Heart left ventricle (tissue), 13 donors: ENCODE measurements around the gene LRG1.

ENCODE experiments used
- CTCF ChIP-seq, 12 donors: fragments of 200-600 bp; sonication (generic) in 4 of 12; IDR thresholded peaks; one replicate each; pipeline versions ENCODE4 v1.5.0 to v1.8.0; 2018 to 2022; ENCODE audit warnings: antibody characterized with exemption in 12 of 12, mild to moderate bottlenecking in 5 of 12
- POLR2A ChIP-seq, 2 donors: fragments of 450-650 bp; IDR thresholded peaks; one replicate each; pipeline ENCODE4 v1.6.1; 2017; ENCODE audit warnings: antibody characterized with exemption in 2 of 2, mild to moderate bottlenecking in 2 of 2, moderate library complexity in 2 of 2
- donor health status: ischemic (EF 13 %, LVEDD 7.1; RV severe dilation, severe dysfunction).
- donor health status: DM: no; HTN: yes; CAD: no.
- donor health status: DM: no; HTN: no; CAD: no.
- donor health status: ischemic (EF 25% LVEDD 6.9; RV normal size, moderate dysfunction).
- donor health status: ischemic (EF 25% LVEDD 5.7; RV mildly dilated, moderate dysfunction).
- donor health status: ischemic (EF 35%, LVEDD 5.7; RV mildly dilated, moderate dysfunction).
- donor health status: nonischemic (EF 11% LVEDD 7.7; RV severe dilation, severe dysfunction).
- donor health status: DM: yes; HTN: yes; CAD: no.
- donor health status: PGD.
- donor health status: ischemic (EF 29% LVEDD 5.4; RV normal size, mild dysfunction).
- donor health status: nonischemic (EF 23%, LVEDD 6.1; RV moderate dilation, normal function).

- no peak for TF ChIP-seq POLR2A (IDR thresholded peaks at IDR 0.05)
- peak in 2 of 12 donors; percentile 4 to 13 for TF ChIP-seq CTCF (IDR thresholded peaks at IDR 0.05)
Measured at GRCh38 chr19:4580021-4580901, 40.4 kb upstream of the LRG1 start.
